C4-2B (cell line): ENCODE data around the gene STX2.

Experiments
- CTCF ChIP-seq: fragments of 450-650 bp; conservative IDR thresholded peaks from 2 replicates; pipeline ENCODE4 v1.5.1; 2017; ENCODE audit warnings: mild to moderate bottlenecking
- ZFX ChIP-seq: fragments of 450-650 bp; IDR thresholded peaks from 2 replicates; pipeline ENCODE4 v1.6.1; 2017

- no peak for TF ChIP-seq CTCF
- TF ChIP-seq ZFX, result no peak
These were observed 90.3 kb downstream of the STX2 start for GRCh38 chr12:130748786-130749185.
